Measurements from ENCODE around the gene SGIP1.
"Not testable (repeated sequence)": the region's sequence is repeated elsewhere in the genome, so short reads cannot be mapped to it uniquely, and the experiment has no call there.

Gene SGIP1

GRCh38 chr1:66773227-66773626, 239.3 kb downstream of the SGIP1 start:
- no peak for DNase-seq

GRCh38 chr1:66774438-66774837, 240.5 kb downstream of the SGIP1 start:
- DNase-seq: no peak

GRCh38 chr1:66775646-66776045, 241.7 kb downstream of the SGIP1 start:
- no peak for DNase-seq

GRCh38 chr1:66777831-66778230, 243.9 kb downstream of the SGIP1 start:
- no peak for DNase-seq

- no peak for DNase-seq
These were observed 244.3 kb downstream of the SGIP1 start for GRCh38 chr1:66778266-66778665.

- DNase-seq: no peak
These were observed 245.0 kb downstream of the SGIP1 start for GRCh38 chr1:66778969-66779368.

GRCh38 chr1:66779475-66780078, 245.6 kb downstream of the SGIP1 start:
- DNase-seq: no peak

- not testable (repeated sequence) for DNase-seq
These were observed 251.8 kb downstream of the SGIP1 start for GRCh38 chr1:66785800-66786199.

GRCh38 chr1:66787641-66788040, 253.7 kb downstream of the SGIP1 start:
- no peak for DNase-seq

- peak; percentile 56 to 70 for DNase-seq
These were observed 254.4 kb downstream of the SGIP1 start for GRCh38 chr1:66788231-66788939.

GRCh38 chr1:66791621-66792610, 258.0 kb downstream of the SGIP1 start:
- no peak for DNase-seq

- DNase-seq: not testable (repeated sequence)
These were observed 261.9 kb downstream of the SGIP1 start for GRCh38 chr1:66795839-66796238.
